Ovary (tissue), 9 donors: ENCODE data around the gene CARS2. TPM values are rescaled to one million over a fixed set of nuclear protein-coding genes. Genes with fewer than 3 reads are reported as not detected.
A peak's percentile ranks its signal among the peaks of the same experiment; 100 is the strongest.
"Not testable (repeated sequence)": the region's sequence is repeated elsewhere in the genome, so short reads cannot be mapped to it uniquely, and the experiment has no call there.

Source experiments
- DNase-seq, 5 donors: peaks; one replicate each; pipeline ENCODE4 v3.0.0-alpha.2; 2019 to 2020
- H3K27ac ChIP-seq, 2 donors: fragments of 200-600 bp; one replicate each; pipeline versions ENCODE4 v1.5.1 to v1.8.0; 2019 to 2022
- H3K27me3 ChIP-seq: fragments of 200-600 bp; one replicate; pipeline ENCODE4 v1.8.0; 2022
- H3K36me3 ChIP-seq: fragments of 200-600 bp; sonication (generic); one replicate; pipeline ENCODE4 v1.5.1; 2019
- H3K4me1 ChIP-seq: one replicate; pipeline ENCODE4 v1.8.1; 2013; ENCODE audit warnings: mild to moderate bottlenecking, moderate library complexity; ENCODE audit not compliant: insufficient read depth
- H3K4me3 ChIP-seq: fragments of 200-600 bp; sonication (generic); one replicate; pipeline ENCODE4 v1.5.1; 2017
- H3K9me3 ChIP-seq, 2 donors: fragments of 200-600 bp in 1 of 2; sonication (generic) in 1 of 2; one replicate each; pipeline versions ENCODE4 v1.5.1 to v1.8.1; 2013 to 2019; ENCODE audit warnings: mild to moderate bottlenecking in 1 of 2, moderate library complexity in 1 of 2
- CTCF ChIP-seq, 3 donors: fragments of 450-650 bp in 2 of 3; fragments of 200-600 bp in 1 of 3; IDR thresholded peaks; one replicate each; pipeline versions ENCODE4 v1.5.1 to v1.8.0; 2016 to 2022; ENCODE audit warnings: antibody characterized with exemption in 3 of 3, mild to moderate bottlenecking in 1 of 3
- EP300 ChIP-seq: sonication (generic); formaldehyde crosslinking; IDR thresholded peaks from one replicate; pipeline ENCODE4 v1.6.1; 2017; ENCODE audit warnings: antibody characterized with exemption
- POLR2A ChIP-seq: fragments of 450-650 bp; IDR thresholded peaks from one replicate; pipeline ENCODE4 v1.6.1; 2017; ENCODE audit warnings: antibody characterized with exemption, mild to moderate bottlenecking, moderate library complexity
- WGBS, 3 donors: extraction: QIAGEN DNeasy Blood & Tissue Kit in 1 of 3; methylation state at CpG; one replicate each; pipeline versions ENCODE4 v1.1.5 to v1.1.7; 2013 to 2017; 5-methylcytosine and 5-hydroxymethylcytosine counted together
- intact Hi-C, 4 donors: fragments of 100-400 bp; cut with DNase I; formaldehyde crosslinking; loops; one replicate each; pipeline versions ENCODE4 v1.11.0 to v1.15.1; 2022 to 2023
- polyA plus RNA-seq, 2 donors: library from polyadenylated mRNA; stranded (reverse); fragments of 200-250 nt in 1 of 2; fragments of 350-450 nt in 1 of 2; fragmentation: Illumina TruSeq in 1 of 2; extraction: RNeasy Lipid Tissue Mini Kit (QIAGEN cat#74804) in 1 of 2; gene quantifications; one replicate each; pipeline ENCODE4 v1.2.3, GENCODE V29; 2013 to 2014
- total RNA-seq, 7 donors: library from RNA; depleted of rRNA in 2 of 7; stranded (reverse); fragments of >200 nt in 2 of 7; fragmentation: NEBNext Ultra II Directional in 3 of 7; extraction: Animal tissue kit (Norgen Biotek cat#: 25700) in 3 of 7; gene quantifications; one replicate each; pipeline versions ENCODE4 v1.1.0 to v1.2.4, GENCODE V29; 2016 to 2023
- donor health status: DM: no; HTN: no; CAD: no; lungs with moderate emphysema.
- donor health status: DM: no; HTN: no; CAD: no.
- donor health status: Bipolar disorder and iron deficiency.
- donor health status: DM: yes; HTN: yes; CAD: no.
- donor health status: DM: no; HTN: no; CAD: no.
- donor health status: DM: yes; HTN: yes; CAD: no.

Gene CARS2
- total and polyA plus RNA-seq, 9 donors = 34.1 to 65.2 (median 44.3) TPM

DNA sequence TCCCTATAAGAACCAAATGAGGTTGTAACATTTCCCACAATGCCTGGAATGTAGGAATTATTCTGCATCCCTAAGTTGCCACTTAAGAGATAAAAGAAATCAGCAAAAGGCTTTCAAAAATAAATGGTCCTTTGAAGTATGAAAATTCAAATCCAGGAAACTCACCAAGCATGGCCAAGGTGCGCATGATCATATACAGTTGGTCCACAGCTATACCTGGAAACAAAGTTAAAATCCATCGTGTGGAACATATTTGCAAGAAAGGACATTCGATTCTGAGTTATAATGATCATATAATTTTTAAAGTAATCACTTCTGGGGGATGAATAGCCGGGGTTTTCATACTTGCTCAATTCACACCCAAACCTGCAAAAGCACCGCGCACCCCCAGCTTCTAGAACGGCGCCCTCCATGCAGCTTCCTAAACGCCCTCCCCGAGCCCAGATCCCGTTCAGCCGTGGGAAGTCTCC lies 525 bp downstream of the CARS2 start:
- H3K27ac ChIP-seq = peak overlapping the region in 1 of 2 donors; percentile 55
- WGBS, 3 donors = 5 to 6% (median 5%) methylated on average over 12 of the region's 12 CpGs
- peaks cover 10% of the 10 kb centered on the region for H3K4me1 ChIP-seq
- H3K4me3 ChIP-seq = peak overlapping the region; percentile 74
- intact Hi-C loops = loop anchor here in 2 of 4 donors (10.0 kb wide), 2 partner anchors 61 to 71 kb away; no protein-coding TSS in a partner anchor
- H3K9me3 ChIP-seq = no peaks in the 10 kb centered on the region
- TF ChIP-seq EP300 (no peak), POLR2A (no peak), CTCF (IDR thresholded peaks at IDR 0.05) (no peak)
- DNase-seq = no peak
- H3K36me3 ChIP-seq = no peaks in the 10 kb centered on the region
- H3K27me3 ChIP-seq = no peaks in the 10 kb centered on the region

- Histone ChIP-seq H3K4me1 (peaks cover 10% of the 10 kb centered on the region), H3K9me3 (no peaks in the 10 kb centered on the region), H3K36me3 (no peaks in the 10 kb centered on the region), H3K4me3 (no peak overlapping the region), H3K27ac (no peak overlapping the region), H3K27me3 (no peaks in the 10 kb centered on the region)
- intact Hi-C loops = loop anchor here in 2 of 4 donors (10.0 kb wide), 2 partner anchors 58 to 68 kb away; no protein-coding TSS in a partner anchor
- peak in 1 of 5 donors; percentile 13 for DNase-seq
- 79 to 81% (median 79%) methylated on average over 15 of the region's 15 CpGs for WGBS, 3 donors
- TF ChIP-seq EP300 (no peak), CTCF (IDR thresholded peaks at IDR 0.05) (no peak), POLR2A (no peak)
These were observed 3.1 kb downstream of the CARS2 start for GRCh38 chr13:110702591-110703526.

DNA sequence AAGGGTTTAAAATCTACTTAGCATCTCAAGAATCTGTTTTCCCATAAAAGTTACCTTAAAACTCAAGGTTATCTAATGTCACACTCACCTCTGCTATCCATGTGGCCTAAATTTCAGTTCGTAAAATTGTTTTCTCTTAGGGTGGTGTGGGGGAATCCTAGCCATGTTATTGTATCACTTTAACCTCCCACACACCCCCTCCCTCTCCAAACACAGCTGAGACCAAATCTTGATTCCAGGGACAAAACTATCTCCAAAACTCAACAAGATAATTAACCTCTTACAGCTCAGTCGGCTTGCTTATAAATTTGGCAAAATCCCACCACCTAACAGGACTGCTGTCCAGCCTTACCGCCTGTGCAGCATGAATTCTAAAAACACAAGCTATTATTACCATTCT lies 3.8 kb downstream of the CARS2 start:
- Histone ChIP-seq H3K4me1 (peaks cover 10% of the 10 kb centered on the region), H3K4me3 (no peak overlapping the region), H3K27me3 (no peaks in the 10 kb centered on the region), H3K9me3 (no peaks in the 10 kb centered on the region), H3K36me3 (no peaks in the 10 kb centered on the region), H3K27ac (no peak overlapping the region)
- TF ChIP-seq POLR2A (no peak), EP300 (no peak), CTCF (IDR thresholded peaks at IDR 0.05) (no peak)
- 5 to 15% (median 10%) methylated on average over 3 of the region's 3 CpGs for WGBS, 3 donors
- no peak for DNase-seq
- intact Hi-C loops = loop anchor here in 2 of 4 donors (10.0 kb wide), 2 partner anchors 57 to 67 kb away; no protein-coding TSS in a partner anchor

- intact Hi-C loops = loop anchor here in 2 of 4 donors (10.0 kb wide), 2 partner anchors 56 to 66 kb away; no protein-coding TSS in a partner anchor
- not testable (repeated sequence) for H3K36me3 ChIP-seq, H3K9me3 ChIP-seq, H3K4me3 ChIP-seq, H3K27me3 ChIP-seq, H3K4me1 ChIP-seq, H3K27ac ChIP-seq
- peak in 1 of 5 donors; percentile 7 for DNase-seq
- 96 to 97% (median 97%) methylated on average over 7 of the region's 7 CpGs for WGBS, 3 donors
These were observed 4.9 kb downstream of the CARS2 start for GRCh38 chr13:110701061-110701460.
